GM23338 (cell line): ENCODE data around the gene IDH2. TPM values are rescaled to one million over a fixed set of nuclear protein-coding genes. Genes with fewer than 3 reads are reported as not detected.

Experiments
- ATAC-seq: fragments of 200-7000 bp; cut with Tn5 transposase; 3 replicates; pipeline ENCODE4 v1.9.1; 2020
- DNase-seq: peaks from one replicate; pipeline ENCODE4 v3.0.0-alpha.2; 2015; ENCODE audit warnings: low spot score
- H2AFZ ChIP-seq: fragments of 200-600 bp; sonication (generic); 2 replicates; pipeline ENCODE4 v1.8.0; 2016; ENCODE audit warnings: antibody characterized with exemption, mild to moderate bottlenecking, moderate library complexity
- H3F3A ChIP-seq: fragments of 200-600 bp; sonication (generic); replicated peaks from 2 replicates; pipeline ENCODE4 v1.8.0; 2017; ENCODE audit warnings: antibody characterized with exemption, mixed run types, low read depth
- H3K27ac ChIP-seq: fragments of 200-600 bp; sonication (generic); 2 replicates; pipeline ENCODE4 v1.6.1; 2016; ENCODE audit warnings: low read depth
- H3K27me3 ChIP-seq: fragments of 200-600 bp; sonication (generic); 2 replicates; pipeline ENCODE4 v1.8.0; 2016; ENCODE audit warnings: mild to moderate bottlenecking, mixed run types, moderate library complexity; ENCODE audit not compliant: insufficient read depth
- H3K36me3 ChIP-seq: fragments of 200-600 bp; sonication (generic); 2 replicates; pipeline ENCODE4 v1.8.0; 2016; ENCODE audit warnings: mild to moderate bottlenecking; ENCODE audit not compliant: insufficient read depth
- H3K4me1 ChIP-seq: fragments of 200-600 bp; sonication (generic); 2 replicates; pipeline ENCODE4 v1.8.0; 2016; ENCODE audit warnings: mild to moderate bottlenecking, moderate library complexity; ENCODE audit not compliant: insufficient read depth
- H3K4me2 ChIP-seq: fragments of 200-600 bp; sonication (generic); 2 replicates; pipeline ENCODE4 v1.7.1; 2017; ENCODE audit warnings: mixed run types
- H3K4me3 ChIP-seq: fragments of 200-600 bp; sonication (generic); 2 replicates; pipeline ENCODE4 v1.6.1; 2016; ENCODE audit warnings: mixed run types
- H3K79me2 ChIP-seq: fragments of 200-600 bp; sonication (generic); replicated peaks from 2 replicates; pipeline ENCODE4 v1.8.0; 2017; ENCODE audit warnings: mild to moderate bottlenecking; ENCODE audit not compliant: insufficient read depth
- H3K9me2 ChIP-seq: fragments of 200-600 bp; sonication (generic); 2 replicates; pipeline ENCODE4 v1.8.0; 2017; ENCODE audit not compliant: insufficient read depth
- H4K20me1 ChIP-seq: fragments of 200-600 bp; sonication (generic); replicated peaks from 2 replicates; pipeline ENCODE4 v1.8.0; 2017; ENCODE audit warnings: mild to moderate bottlenecking; ENCODE audit not compliant: insufficient read depth
- H3K27ac Mint-ChIP-seq: 2 replicates; pipeline ENCODE4 v1.8.0; 2020; ENCODE audit warnings: inconsistent platforms, mild to moderate bottlenecking, moderate library complexity, mixed read lengths
- H3K27me3 Mint-ChIP-seq: 3 replicates; pipeline ENCODE4 v1.8.0; 2022; ENCODE audit warnings: low read depth, mild to moderate bottlenecking, moderate library complexity, mixed read lengths, inconsistent platforms; ENCODE audit not compliant: insufficient read depth, poor library complexity
- H3K36me3 Mint-ChIP-seq: 3 replicates; pipeline ENCODE4 v1.8.0; 2021; ENCODE audit warnings: low read depth, mild to moderate bottlenecking, inconsistent platforms, moderate library complexity, mixed read lengths
- H3K4me1 Mint-ChIP-seq: 3 replicates; pipeline ENCODE4 v1.8.0; 2020; ENCODE audit warnings: mild to moderate bottlenecking, inconsistent platforms, mixed read lengths
- H3K4me3 Mint-ChIP-seq: 3 replicates; pipeline ENCODE4 v1.8.0; 2021; ENCODE audit warnings: moderate library complexity, mild to moderate bottlenecking, inconsistent platforms, mixed read lengths
- H3K9me3 Mint-ChIP-seq: 3 replicates; pipeline ENCODE4 v1.8.0; 2020; ENCODE audit warnings: moderate library complexity, mild to moderate bottlenecking, inconsistent platforms, mixed read lengths
- CREB1 ChIP-seq: fragments of 250-450 bp; sonication (Bioruptor Pico); IDR thresholded peaks from 2 replicates; pipeline ENCODE4 v1.5.0; 2020; ENCODE audit warnings: low read depth, mild to moderate bottlenecking, moderate library complexity
- CTCF ChIP-seq, 2 experiments: fragments of 200-600 bp in 1 of 2; sonication (generic) in 1 of 2; conservative IDR thresholded peaks; 2 replicates each; pipeline versions ENCODE4 v1.5.1 to v1.6.1; 2016 to 2017; ENCODE audit warnings: antibody characterized with exemption in 2 of 2, low read depth in 2 of 2, mild to moderate bottlenecking in 2 of 2, moderate library complexity in 1 of 2
- EZH2 ChIP-seq: fragments of 200-600 bp; sonication (generic); IDR thresholded peaks from one replicate; pipeline ENCODE4 v1.8.0; 2017; ENCODE audit warnings: antibody characterized with exemption, mild to moderate bottlenecking, low read depth; ENCODE audit not compliant: unreplicated experiment
- NANOG ChIP-seq: IDR thresholded peaks from 2 replicates; pipeline ENCODE4 v1.6.1; 2016; ENCODE audit warnings: antibody characterized with exemption, borderline replicate concordance
- POLR2AphosphoS5 ChIP-seq: IDR thresholded peaks from 2 replicates; pipeline ENCODE4 v1.6.1; 2016; ENCODE audit warnings: antibody characterized with exemption, low read depth
- REST ChIP-seq: IDR thresholded peaks from one replicate; pipeline ENCODE4 v1.6.1; 2018; ENCODE audit warnings: antibody characterized with exemption; ENCODE audit not compliant: unreplicated experiment
- STAT1 ChIP-seq: IDR thresholded peaks from one replicate; pipeline ENCODE4 v1.6.1; 2016; ENCODE audit warnings: antibody characterized with exemption; ENCODE audit not compliant: unreplicated experiment
- ZNF114 ChIP-seq: fragments of 250-450 bp; sonication (Bioruptor Pico); IDR thresholded peaks from 2 replicates; pipeline ENCODE4 v1.5.0; 2020; ENCODE audit warnings: mild to moderate bottlenecking, moderate library complexity
- ZNF331 ChIP-seq: fragments of 250-450 bp; sonication (Bioruptor Pico); IDR thresholded peaks from 2 replicates; pipeline ENCODE4 v1.5.0; 2020; ENCODE audit warnings: low read depth, mild to moderate bottlenecking, moderate library complexity
- polyA plus RNA-seq: library from polyadenylated mRNA; unstranded; fragments of >200 nt; fragmentation: Nextera tagmentation; extraction: Ambion mirVana; gene quantifications from 2 replicates; pipeline ENCODE4 v1.2.1, GENCODE V29; 2016
- total RNA-seq: library from RNA; depleted of rRNA; stranded (reverse); fragments of >200 nt; shearing (Covaris generic); gene quantifications from 2 replicates; pipeline ENCODE4 v1.2.3, GENCODE V29; 2014
- TF ChIP-seq, protein P1 (sequence below): IDR thresholded peaks from 2 replicates; pipeline ENCODE4 v1.6.1; 2016; ENCODE audit warnings: antibody characterized with exemption

Gene IDH2
- total and polyA plus RNA-seq, 2 experiments from 2014 or later = 54.9 to 64.0 TPM

- no peak for TF ChIP-seq REST
- no peak for TF ChIP-seq STAT1
- TF ChIP-seq, protein P1, sequence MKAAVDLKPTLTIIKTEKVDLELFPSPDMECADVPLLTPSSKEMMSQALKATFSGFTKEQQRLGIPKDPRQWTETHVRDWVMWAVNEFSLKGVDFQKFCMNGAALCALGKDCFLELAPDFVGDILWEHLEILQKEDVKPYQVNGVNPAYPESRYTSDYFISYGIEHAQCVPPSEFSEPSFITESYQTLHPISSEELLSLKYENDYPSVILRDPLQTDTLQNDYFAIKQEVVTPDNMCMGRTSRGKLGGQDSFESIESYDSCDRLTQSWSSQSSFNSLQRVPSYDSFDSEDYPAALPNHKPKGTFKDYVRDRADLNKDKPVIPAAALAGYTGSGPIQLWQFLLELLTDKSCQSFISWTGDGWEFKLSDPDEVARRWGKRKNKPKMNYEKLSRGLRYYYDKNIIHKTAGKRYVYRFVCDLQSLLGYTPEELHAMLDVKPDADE = no peak
- no peak for TF ChIP-seq CTCF (conservative IDR thresholded peaks at IDR 0.05; ENCODE audit: low read depth in 2 of 2)
- TF ChIP-seq ZNF114 = no peak
- TF ChIP-seq ZNF331 (CRISPR knock-in tag) = no peak
- TF ChIP-seq NANOG = no peak
- TF ChIP-seq CREB1 (CRISPR knock-in tag) = no peak
- TF ChIP-seq EZH2 = no peak
- no peak for TF ChIP-seq POLR2AphosphoS5
These were observed 39.8 kb downstream of the IDH2 start (continued) for GRCh38 chr15:90062462-90062932.

DNA sequence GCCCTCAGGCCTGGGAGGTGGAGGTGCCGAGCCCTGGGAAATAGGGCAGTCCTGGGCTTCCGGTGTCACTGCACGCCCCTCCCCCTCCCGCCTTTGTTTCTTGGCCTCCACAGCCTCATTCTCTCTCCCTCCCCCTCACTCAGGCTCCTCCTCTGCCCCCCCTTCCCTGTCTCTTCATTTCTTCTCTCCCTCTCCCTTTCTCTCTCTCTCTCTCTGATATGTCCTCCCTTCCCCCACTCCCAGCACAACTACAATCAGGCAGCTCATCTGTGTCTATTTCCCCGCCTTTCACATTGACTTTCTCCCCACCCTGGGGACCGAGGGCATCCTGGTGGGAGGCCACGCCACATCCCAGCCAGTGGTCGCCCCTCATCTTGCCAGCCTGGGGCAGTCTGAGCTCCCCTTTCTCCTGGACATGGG lies 40.2 kb downstream of the IDH2 start:
- no peaks in the 10 kb centered on the region; the same call in 1 of the 3 replicates for H3K36me3 Mint-ChIP-seq
- peak; percentile 90 for DNase-seq
- H3K9me3 Mint-ChIP-seq = no peaks in the 10 kb centered on the region
- Histone ChIP-seq H3K4me3 (peak overlapping the region; percentile 21; the same call in 1 of the 2 replicates), H3K4me1 (peaks cover 41% of the 10 kb centered on the region), H3F3A (peaks cover 9% of the 10 kb centered on the region; the same call in 1 of the 2 replicates), H3K79me2 (0 out of 2 replicates have a peak, but pooled peaks cover 4% of the 10 kb centered on the region), H3K27me3 (no peaks in the 10 kb centered on the region), H3K4me2 (peak overlapping the region; percentile 68), H3K9me2 (no peaks in the 10 kb centered on the region), H3K36me3 (no peaks in the 10 kb centered on the region), H3K27ac (peak overlapping the region; percentile 85; the same call in 1 of the 2 replicates), H2AFZ (no peak overlapping the region), H4K20me1 (no peaks in the 10 kb centered on the region; the same call in 1 of the 2 replicates)
- ATAC-seq = peak; percentile 70
- peak overlapping the region; percentile 17; the same call in 1 of the 3 replicates for H3K4me3 Mint-ChIP-seq
- H3K27me3 Mint-ChIP-seq = peaks cover 26% of the 10 kb centered on the region
- peaks cover 54% of the 10 kb centered on the region for H3K4me1 Mint-ChIP-seq
- H3K27ac Mint-ChIP-seq = peak overlapping the region; percentile 93
- no peak for TF ChIP-seq ZNF331 (CRISPR knock-in tag)
- TF ChIP-seq, protein P1 = peak; percentile 52
